Ectodermal cell (in vitro differentiated cells): ENCODE data around the gene SRGAP3.

Experiments
- H3K27ac ChIP-seq: 2 replicates; pipeline ENCODE4 v1.7.0; 2013; ENCODE audit warnings: mild to moderate bottlenecking, low read depth, low read length; ENCODE audit not compliant: insufficient read depth, poor library complexity, severe bottlenecking
- H3K27me3 ChIP-seq: 2 replicates; pipeline ENCODE4 v1.7.0; 2013; ENCODE audit warnings: mild to moderate bottlenecking, low read length; ENCODE audit not compliant: insufficient read depth, control insufficient read depth, poor library complexity, severe bottlenecking
- H3K36me3 ChIP-seq: one replicate; pipeline ENCODE4 v1.7.0; 2013; ENCODE audit warnings: low read length; ENCODE audit not compliant: control insufficient read depth, insufficient read depth
- H3K4me1 ChIP-seq: one replicate; pipeline ENCODE4 v1.7.0; 2013; ENCODE audit warnings: low read length; ENCODE audit not compliant: control insufficient read depth, insufficient read depth
- H3K4me3 ChIP-seq: 2 replicates; pipeline ENCODE4 v1.7.0; 2013; ENCODE audit warnings: low read depth, low read length, control low read depth; ENCODE audit not compliant: insufficient read depth
- H3K9me3 ChIP-seq: 2 replicates; pipeline ENCODE4 v1.7.0; 2013; ENCODE audit warnings: mild to moderate bottlenecking, low read length, moderate library complexity; ENCODE audit not compliant: control insufficient read depth
- WGBS, 2 experiments: methylation state at CpG; one replicate each; pipeline ENCODE4 v1.1.7; 2013; ENCODE audit warnings: missing lambda C conversion rate in 2 of 2; 5-methylcytosine and 5-hydroxymethylcytosine counted together

The SRGAP3 gene

DNA sequence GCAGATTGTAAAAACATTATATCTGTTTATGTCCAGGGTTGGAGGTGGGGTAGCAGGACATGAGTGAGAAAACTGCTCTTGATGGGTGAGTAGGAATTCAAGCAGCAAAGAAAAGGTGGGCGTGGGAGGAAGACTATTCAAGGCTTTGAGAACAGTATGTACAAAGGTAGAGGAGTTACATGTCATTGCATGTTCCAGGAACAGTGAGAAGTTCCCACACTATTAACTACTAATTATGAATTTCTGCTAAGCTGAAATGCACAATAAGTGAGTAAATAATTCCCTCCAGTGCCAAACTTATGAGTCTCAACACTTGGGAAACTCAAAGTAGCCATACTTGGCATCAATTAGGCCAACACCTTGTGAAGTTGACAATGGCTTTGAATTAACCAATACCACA, 80.1 kb downstream of the SRGAP3 start:
- peaks cover 7% of the 10 kb centered on the region for H3K4me1 ChIP-seq
- WGBS, 2 experiments: 94% methylated on average over 1 of the region's 1 CpG
- H3K27me3 ChIP-seq: no peaks in the 10 kb centered on the region
- H3K36me3 ChIP-seq: no peaks in the 10 kb centered on the region
- no peak overlapping the region for H3K27ac ChIP-seq
- H3K4me3 ChIP-seq: no peak overlapping the region
- no peaks in the 10 kb centered on the region for H3K9me3 ChIP-seq

DNA sequence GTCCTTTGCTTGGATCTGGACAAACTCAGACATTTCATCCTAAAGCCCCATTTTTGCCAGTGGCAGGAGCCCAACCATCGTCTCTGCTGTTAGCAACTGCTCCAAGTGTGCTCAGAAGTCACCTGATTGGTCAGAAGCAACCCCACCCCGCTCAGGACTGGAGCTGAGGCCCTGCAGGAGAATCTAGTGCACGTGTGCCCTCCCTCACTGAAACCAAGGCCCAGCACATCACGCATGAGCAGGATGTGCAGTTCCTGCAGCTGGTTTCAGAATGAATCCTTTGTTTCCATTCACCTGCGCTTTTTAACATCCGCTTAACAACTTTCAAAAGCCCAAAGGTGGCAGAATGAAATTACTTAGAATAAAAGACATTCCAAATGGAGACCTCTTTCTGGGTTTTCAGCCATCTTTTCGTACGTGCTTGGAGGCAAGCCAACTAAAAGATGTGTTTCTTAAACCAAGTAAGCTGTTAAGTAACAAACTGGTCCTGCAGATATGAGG, 81.2 kb downstream of the SRGAP3 start:
- H3K9me3 ChIP-seq: no peaks in the 10 kb centered on the region
- H3K36me3 ChIP-seq: no peaks in the 10 kb centered on the region
- H3K27ac ChIP-seq: no peak overlapping the region
- H3K27me3 ChIP-seq: no peaks in the 10 kb centered on the region
- WGBS, 2 experiments: 70 to 73% methylated on average over 8 of the region's 8 CpGs
- peaks cover 7% of the 10 kb centered on the region for H3K4me1 ChIP-seq
- no peak overlapping the region for H3K4me3 ChIP-seq

DNA sequence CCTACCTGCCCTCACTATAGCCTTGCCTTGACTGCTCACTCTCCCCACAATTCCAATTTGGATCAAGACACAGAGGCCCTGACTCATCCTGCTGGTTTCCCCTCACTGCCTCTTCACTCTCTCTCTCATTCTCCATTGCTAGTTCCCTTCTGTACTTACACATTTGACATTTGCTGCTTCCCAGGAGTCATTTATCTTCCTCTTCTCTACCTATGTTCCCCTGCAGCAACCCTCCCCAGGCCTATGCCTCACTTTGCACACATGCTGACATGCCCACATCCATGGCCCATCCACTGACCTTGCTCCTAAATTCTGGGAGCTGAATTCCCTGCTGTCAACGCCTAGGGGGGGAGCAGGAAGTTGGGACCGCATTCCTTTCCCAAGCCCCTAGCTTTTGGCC, 82.2 kb downstream of the SRGAP3 start:
- H3K36me3 ChIP-seq: no peaks in the 10 kb centered on the region
- WGBS, 2 experiments: 92 to 93% methylated on average over 2 of the region's 2 CpGs
- H3K4me3 ChIP-seq: no peak overlapping the region
- no peaks in the 10 kb centered on the region for H3K27me3 ChIP-seq
- H3K4me1 ChIP-seq: peaks cover 7% of the 10 kb centered on the region
- no peaks in the 10 kb centered on the region for H3K9me3 ChIP-seq
- H3K27ac ChIP-seq: no peak overlapping the region

DNA sequence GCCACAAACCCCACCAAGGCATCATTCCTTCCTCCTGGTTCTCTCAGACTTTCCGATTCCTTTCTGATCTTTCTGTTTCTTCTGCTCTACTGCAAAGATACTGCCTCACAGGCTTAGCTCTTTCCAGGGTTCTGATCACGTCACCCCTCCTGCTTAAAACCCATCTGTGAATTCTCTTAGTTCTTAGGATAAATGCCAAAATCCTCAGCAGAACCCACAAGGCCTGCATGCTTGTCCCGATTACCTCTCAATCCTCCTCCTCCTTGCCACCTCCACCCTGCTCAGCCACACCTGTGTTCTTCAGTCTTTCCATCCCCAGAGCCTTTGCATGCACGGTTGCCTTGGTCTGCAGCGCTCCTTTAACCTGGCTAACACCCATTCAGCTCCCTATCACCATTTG, 84.0 kb downstream of the SRGAP3 start:
- Histone ChIP-seq H3K9me3 (no peaks in the 10 kb centered on the region), H3K36me3 (no peaks in the 10 kb centered on the region), H3K4me1 (peaks cover 7% of the 10 kb centered on the region), H3K4me3 (no peak overlapping the region), H3K27ac (no peak overlapping the region), H3K27me3 (no peaks in the 10 kb centered on the region)
- WGBS, 2 experiments: 92 to 97% methylated on average over 5 of the region's 5 CpGs

DNA sequence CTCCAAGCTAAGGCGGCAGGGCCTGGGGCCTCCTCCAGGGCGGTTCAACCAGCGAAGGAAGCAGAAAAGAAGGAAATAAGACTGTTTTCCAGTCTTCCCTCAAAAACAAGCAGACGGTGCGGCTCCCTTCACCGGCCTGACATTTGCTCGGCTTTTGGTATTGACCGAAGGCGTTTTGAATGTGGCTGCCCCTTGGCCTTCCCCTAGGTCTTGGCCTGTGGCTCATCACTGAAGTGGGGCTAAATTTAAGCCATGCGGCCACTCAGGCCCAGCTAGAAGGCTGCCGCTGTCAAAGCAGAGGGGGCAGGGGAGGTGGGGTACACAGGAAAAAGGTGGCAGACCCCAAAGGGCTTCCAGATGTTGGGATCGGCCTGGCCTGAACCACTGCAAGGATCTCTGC, 86.2 kb downstream of the SRGAP3 start:
- Histone ChIP-seq H3K4me3 (no peak overlapping the region), H3K36me3 (no peaks in the 10 kb centered on the region), H3K27ac (no peak overlapping the region), H3K4me1 (peaks cover 20% of the 10 kb centered on the region), H3K9me3 (no peaks in the 10 kb centered on the region), H3K27me3 (no peaks in the 10 kb centered on the region)
- 87 to 89% methylated on average over 12 of the region's 12 CpGs for WGBS, 2 experiments

DNA sequence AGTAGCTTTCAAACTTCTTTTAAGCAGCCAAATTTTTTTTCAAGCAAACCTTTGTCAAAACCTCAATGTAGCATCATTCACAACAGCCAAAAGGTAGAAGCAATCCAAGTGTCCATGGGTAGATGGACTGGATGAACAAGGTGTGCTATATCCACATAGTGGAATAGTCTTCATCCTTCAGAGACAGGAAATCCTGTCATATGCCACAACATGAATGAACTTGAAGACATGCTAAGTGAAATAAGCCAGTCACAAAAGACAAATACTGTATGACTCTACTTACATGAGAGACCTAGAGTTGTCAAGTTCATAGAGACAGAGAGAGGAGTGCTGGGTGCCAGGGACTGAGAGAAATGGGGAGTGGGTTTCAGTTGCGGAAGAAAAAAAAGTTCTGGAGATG, 87.6 kb downstream of the SRGAP3 start:
- H3K9me3 ChIP-seq: no peaks in the 10 kb centered on the region
- H3K36me3 ChIP-seq: no peaks in the 10 kb centered on the region
- H3K27ac ChIP-seq: no peak overlapping the region
- H3K4me3 ChIP-seq: no peak overlapping the region
- peaks cover 21% of the 10 kb centered on the region for H3K4me1 ChIP-seq
- WGBS, 2 experiments: 93 to 100% methylated on average over 1 of the region's 1 CpG
- H3K27me3 ChIP-seq: no peaks in the 10 kb centered on the region

DNA sequence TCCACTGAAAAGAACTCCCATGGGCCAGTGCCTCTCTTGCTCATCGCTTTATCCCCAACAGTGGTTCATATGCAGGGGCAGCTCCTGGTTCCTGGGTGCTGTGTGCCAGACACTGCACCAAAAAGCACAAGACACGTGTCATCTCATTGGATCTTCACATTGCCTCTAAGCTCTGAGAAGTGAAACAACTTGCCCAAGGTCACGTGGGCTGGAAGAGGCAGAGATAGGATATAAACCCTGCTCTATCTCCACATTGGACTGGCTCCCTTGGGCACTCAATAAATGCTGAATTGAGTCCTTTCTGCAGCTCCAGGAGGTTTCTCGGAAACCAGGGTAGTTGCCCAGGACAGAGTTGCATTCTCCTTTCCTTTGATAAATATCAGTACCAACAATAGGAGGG, 88.1 kb downstream of the SRGAP3 start:
- no peaks in the 10 kb centered on the region for H3K36me3 ChIP-seq
- no peaks in the 10 kb centered on the region for H3K9me3 ChIP-seq
- WGBS, 2 experiments: 94 to 96% methylated on average over 4 of the region's 4 CpGs
- H3K4me1 ChIP-seq: peaks cover 21% of the 10 kb centered on the region
- no peak overlapping the region for H3K4me3 ChIP-seq
- H3K27me3 ChIP-seq: no peaks in the 10 kb centered on the region
- H3K27ac ChIP-seq: no peak overlapping the region

DNA sequence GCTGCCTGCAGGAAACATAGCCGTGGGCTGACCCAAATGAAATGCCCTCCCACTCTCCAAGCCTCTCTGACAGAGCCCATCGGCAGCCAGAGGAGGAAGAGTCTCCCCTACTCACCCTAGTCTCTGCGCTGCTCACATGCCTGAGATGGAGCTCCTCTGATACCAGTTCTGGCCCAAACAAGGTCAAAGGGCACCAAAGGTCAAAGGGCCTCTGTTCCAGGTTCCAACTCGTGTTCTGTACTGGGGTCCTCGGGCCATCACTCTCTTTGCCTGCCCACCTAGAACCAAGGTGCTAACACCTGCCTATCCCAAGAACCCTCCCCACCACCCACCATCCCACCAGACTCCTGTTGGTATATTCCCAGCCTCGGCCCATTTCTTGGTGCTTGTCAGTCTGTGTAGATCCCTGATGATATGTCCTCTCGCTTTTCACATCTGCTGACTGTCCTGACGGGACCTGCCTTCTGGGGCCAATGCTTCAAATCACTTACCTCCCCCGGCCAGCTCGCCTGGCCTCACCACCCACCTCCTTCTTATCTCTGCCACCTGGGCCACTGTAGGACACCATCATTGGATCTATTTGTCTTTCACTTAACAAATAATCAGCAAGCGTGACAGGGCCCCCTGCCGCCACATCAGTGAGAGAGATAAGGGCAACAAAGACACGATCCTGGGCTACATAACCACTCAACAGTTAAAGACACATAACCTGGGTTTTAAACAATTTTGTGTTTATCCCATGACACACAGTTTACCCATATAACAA, 90.4 kb downstream of the SRGAP3 start:
- no peaks in the 10 kb centered on the region for H3K9me3 ChIP-seq
- WGBS, 2 experiments: 73 to 74% methylated on average over 13 of the region's 13 CpGs
- H3K4me3 ChIP-seq: no peak overlapping the region

DNA sequence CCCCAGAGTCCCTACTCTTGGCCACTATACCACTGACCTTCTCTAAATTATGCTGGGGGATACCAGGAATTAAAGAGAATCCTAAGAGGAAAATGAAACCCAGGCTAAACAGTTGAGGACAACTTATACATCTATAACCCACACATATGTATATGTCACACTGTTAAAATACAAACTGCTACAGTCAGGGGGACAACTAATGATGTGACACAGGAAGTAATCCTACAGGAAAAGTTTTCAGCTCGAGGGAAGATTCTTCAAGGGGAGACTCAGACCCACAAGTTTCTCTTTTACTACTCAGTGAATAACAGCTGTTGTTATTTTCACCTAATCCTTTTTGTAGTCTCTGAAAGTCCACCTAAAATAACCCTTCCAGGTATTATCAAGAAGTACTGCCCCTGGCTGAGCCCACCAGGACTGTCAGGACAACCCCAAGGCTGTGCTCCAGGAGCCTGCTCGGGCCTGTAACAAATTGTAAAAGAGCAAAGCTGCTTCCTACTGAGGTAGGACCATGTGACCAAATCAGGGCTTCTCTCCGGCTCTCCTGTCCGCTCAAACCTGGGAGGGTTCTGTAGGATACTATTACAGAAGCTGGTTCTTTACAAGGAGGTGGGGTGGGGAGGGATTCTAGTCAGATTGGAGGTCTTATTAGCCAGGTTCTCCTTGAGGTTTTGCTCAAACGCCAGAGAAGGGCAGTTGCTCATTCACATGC, 91.6 kb downstream of the SRGAP3 start:
- WGBS, 2 experiments: 54 to 60% methylated on average over 5 of the region's 5 CpGs
- Histone ChIP-seq H3K27ac (no peak overlapping the region), H3K27me3 (no peaks in the 10 kb centered on the region), H3K4me1 (peaks cover 30% of the 10 kb centered on the region), H3K4me3 (no peak overlapping the region), H3K36me3 (no peaks in the 10 kb centered on the region), H3K9me3 (no peaks in the 10 kb centered on the region)

More for the DNA sequence above, 90.4 kb downstream of the SRGAP3 start:
- H3K27ac ChIP-seq: no peak overlapping the region
- H3K36me3 ChIP-seq: no peaks in the 10 kb centered on the region
- no peaks in the 10 kb centered on the region for H3K27me3 ChIP-seq
- H3K4me1 ChIP-seq: peaks cover 27% of the 10 kb centered on the region

DNA sequence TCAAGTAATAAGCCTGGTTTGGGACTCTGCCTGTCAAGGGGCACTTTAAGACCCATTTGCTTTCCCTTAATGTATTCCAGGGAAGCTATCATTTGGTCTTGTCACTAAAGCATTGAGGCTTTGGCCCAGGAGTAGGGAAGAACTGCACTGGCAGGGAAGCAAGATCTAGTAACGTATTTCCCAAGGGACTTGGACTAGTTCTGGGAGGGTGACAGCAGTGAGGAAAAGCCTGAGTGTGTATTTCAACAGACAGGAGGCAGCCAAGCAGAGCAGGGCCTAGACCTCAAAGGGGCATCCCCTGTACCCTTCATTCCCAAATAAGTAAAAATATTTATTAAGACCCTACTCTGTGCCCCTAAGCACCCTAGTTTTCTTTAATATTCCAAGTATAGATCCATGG, 92.8 kb downstream of the SRGAP3 start:
- Histone ChIP-seq H3K27me3 (no peaks in the 10 kb centered on the region), H3K27ac (no peak overlapping the region), H3K4me3 (no peak overlapping the region), H3K9me3 (no peaks in the 10 kb centered on the region), H3K4me1 (peaks cover 30% of the 10 kb centered on the region), H3K36me3 (no peaks in the 10 kb centered on the region)
- WGBS, 2 experiments: 93 to 95% methylated on average over 1 of the region's 1 CpG
